H4 (cell line): ENCODE measurements around the gene TTBK1. TPM values are rescaled to one million over a fixed set of nuclear protein-coding genes. Genes with fewer than 3 reads are reported as not detected.

Experiments used
- DNase-seq: peaks from one replicate; pipeline ENCODE4 v3.0.0-alpha.2; 2015; ENCODE audit warnings: low spot score
- total RNA-seq: library from RNA; depleted of rRNA; stranded (reverse); fragments of >200 nt; shearing (Covaris generic); gene quantifications from 2 replicates; pipeline ENCODE4 v1.2.3, GENCODE V29; 2014; rRNA removed

TTBK1 gene
- total RNA-seq: not detected in 2 replicates

DNA sequence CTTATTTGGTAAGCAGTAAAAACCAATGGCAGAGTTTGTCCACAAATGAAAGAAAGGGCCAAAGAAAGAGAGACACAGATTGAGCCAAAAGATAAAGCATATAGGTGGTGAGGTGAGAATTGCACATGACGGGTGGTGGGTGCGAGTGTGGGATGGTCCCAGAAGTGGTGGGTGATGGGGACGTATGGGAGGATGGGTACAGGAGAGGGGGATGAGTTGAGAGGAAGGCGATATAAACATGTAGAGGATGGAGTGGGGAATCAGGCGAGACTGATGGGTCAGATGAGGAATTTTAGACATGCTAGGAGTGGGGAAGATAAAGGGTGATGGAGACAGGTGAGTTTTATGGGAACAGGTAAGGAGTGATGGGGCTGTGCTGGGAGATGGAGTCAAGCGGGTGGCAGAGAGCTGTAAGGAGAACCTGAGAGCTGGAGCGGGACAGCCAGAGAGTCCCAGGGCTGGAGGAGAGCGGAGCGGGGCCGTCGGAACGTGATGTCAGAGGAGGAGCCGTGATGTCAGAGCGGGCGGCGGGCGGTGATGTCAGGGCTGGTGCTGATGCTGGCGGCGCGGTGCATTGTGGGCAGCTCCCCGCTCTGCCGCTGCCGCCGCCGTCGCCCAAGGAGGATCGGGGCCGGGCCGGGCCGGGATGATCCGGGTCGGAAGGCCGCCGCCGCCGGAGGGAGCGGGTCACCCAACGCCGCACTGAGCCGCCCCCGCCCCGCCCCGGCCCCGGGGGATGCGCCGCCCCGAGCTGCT is at the start of gene TTBK1:
Gene TTBK1 (plus strand): TSS at position 574 of the 756 bp plus-strand sequence. CDS start 3,180 bp downstream, outside the sequence.
- DNase-seq: no peak

DNA sequence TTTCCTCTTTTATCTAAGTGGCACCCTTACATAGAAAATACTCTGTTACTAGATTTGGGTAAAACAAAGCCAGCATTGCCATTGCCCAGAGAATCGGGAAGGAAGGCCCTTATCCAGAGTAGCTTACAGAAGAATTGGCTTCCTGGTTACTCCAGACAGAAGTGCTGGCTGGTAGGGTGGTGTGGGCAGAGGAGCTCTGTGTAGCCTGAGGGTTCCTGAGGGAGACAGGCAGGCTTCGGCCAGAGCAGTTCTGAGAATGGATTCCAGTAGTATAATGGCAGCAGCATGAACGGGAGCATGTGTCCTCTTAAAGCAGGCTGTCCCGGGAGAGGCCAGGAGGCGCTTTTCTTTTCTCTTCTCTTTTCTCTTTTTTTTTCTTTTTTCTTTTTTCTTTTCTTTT is 49.4 kb upstream of the TTBK1 start:
- no peak for DNase-seq

DNA sequence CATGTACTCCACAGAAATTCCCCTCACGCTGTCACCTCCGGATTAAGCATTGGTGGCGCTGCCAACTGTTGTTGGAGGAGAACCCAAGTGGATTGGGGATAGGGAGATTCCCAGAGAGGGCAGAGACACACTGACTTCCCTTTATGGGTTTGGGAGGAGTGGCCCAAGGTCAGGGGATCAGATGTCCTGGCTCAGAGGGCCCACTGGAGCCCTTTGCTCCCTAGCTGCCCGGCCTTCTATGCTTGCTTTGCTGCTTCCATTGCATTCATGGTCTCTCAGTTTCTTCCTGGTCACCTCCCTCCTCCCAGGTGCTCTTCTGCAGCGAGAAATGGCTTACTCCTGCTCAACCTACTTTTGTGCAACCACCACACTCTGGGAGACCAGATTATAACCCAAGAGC is 46.9 kb upstream of the TTBK1 start:
- DNase-seq: no peak

DNA sequence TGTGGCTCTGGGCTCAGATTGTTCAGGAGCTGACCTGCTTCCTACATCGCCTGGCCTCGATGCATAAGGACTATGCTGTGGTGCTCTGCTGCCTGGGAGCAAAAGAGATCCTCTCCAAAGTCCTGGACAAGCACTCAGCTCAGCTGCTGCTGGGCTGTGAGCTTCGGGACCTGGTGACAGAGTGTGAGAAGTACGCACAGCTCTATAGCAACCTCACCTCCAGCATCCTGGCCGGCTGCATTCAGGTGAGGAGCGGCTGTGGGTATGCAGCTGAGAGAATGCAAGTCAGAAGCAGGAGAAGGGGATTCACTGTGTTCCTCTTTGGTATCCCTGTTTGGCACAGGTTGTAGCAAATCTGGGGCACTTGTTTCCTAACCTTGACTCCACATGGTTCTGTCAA is 43.4 kb upstream of the TTBK1 start:
- DNase-seq: no peak

DNA sequence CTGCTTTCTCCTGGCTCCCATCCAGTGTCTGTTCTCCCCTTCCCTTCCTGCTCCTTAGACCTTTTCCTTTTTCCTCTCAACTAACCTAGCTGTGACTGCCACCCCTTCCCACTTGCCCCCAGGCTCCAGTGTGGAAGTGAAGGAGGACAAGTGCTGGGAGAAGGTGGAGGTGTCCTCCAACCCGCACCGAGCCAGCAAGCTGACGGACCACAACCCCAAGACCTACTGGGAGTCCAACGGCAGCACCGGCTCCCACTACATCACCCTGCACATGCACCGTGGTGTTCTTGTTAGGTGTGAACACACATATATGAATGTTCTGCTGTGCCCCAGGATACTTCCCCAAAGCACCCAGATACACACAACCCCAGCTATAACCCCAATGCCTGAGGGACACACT is 42.7 kb upstream of the TTBK1 start:
- no peak for DNase-seq

DNA sequence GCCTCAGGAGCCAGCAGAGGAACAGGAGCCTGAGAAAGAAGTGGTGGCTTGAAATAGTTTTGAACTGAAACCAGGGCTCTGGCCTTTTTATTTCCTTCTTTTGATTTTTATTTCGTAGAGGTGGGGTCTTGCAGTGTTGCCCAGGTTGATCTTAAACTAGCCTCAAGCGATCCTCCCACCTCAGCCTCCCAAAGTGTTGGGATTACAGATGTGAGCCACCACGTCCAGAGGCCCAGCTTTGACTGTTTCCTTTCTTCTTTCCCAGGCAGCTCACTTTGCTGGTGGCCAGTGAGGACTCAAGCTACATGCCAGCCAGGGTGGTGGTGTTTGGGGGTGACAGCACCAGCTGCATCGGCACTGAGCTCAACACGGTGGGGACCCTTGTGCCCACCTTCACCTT is 40.8 kb upstream of the TTBK1 start:
- no peak for DNase-seq

DNA sequence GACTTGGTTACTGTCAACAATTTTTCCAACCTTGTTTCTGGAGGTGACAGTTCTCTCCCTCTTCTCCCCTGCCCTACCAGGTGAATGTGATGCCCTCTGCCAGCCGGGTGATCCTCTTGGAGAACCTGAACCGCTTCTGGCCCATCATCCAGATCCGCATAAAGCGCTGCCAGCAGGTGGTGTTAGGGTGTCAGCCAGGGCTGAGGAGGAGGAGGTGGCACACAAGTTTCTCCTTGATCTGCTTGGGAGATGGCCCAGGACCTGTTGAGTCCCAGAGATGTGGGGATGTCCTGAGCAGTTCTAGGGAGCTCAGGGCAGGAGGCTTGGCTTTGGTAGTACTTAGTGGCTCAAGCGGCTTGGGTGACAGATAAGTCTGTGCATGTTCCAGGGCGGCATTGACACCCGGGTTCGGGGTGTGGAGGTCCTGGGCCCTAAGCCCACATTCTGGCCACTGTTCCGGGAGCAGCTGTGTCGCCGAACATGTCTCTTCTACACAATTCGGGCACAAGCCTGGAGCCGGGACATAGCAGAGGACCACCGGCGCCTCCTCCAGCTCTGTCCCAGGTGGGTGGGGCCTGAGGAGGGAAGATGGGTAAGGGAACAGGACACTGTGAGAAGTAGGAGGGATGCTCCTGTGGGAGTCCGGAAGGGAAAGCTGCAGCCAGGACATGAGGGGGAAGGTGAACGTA is 40.1 kb upstream of the TTBK1 start:
- no peak for DNase-seq

DNA sequence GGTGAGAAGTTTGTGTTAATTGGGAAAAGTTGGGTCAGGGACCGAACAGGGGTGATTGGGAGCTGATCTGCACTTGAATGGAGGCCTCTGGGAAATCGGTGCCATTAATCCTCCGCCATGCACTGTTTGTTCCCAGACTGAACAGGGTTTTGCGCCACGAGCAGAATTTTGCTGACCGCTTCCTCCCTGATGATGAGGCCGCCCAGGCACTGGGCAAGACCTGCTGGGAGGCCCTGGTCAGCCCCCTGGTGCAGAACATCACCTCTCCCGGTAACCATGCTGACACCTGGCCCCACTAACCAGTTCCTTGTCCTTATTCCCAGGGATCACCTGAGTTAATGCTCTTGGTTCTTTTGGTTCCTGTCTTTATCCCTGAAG is 39.6 kb upstream of the TTBK1 start:
- DNase-seq: no peak

DNA sequence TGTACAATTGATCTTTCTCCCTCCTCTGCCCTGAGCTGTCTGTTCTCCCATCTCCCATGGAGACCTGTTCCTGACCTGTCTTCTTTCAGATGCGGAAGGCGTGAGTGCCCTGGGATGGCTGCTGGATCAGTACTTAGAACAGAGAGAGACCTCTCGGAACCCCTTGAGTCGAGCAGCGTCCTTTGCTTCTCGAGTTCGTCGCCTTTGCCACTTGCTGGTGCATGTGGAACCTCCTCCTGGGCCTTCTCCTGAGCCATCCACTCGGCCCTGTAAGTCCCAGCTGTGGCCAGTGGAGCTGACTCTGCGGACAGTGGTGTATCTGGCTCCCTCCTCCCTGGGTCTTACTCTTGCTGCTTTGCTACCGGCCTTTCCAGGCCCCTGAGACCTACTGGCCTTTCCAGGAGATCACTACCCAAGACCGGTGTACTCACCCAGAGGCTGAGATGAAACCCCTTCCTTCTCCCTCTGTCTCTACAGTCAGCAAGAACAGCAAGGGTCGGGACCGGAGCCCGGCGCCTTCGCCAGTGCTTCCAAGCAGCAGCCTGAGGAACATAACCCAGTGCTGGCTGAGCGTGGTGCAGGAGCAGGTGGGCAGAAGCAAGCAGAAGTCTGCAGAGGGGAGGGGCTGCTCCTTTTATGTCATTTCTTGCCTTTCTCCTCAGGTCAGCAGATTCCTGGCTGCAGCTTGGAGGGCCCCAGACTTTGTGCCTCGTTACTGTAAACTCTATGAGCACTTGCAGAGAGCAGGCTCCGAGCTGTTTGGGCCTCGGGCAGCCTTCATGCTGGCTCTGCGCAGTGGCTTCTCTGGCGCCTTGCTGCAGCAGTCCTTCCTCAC is 38.8 kb upstream of the TTBK1 start:
- DNase-seq: no peak

DNA sequence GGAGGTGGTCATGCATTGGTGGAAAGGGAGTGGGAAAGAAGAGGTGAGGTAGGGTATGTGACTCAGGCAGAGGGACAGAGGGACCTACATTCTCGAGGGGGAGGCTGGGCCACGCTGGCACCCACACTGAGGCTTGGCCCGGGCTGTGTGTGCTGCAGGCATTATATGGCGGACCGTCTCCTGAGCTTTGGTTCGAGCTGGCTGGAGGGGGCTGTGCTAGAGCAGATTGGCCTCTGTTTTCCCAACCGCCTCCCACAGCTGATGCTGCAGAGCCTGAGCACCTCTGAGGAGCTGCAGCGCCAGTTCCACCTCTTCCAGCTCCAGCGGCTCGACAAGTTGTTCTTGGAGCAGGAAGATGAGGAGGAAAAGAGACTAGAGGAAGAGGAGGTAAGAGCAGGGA is 37.4 kb upstream of the TTBK1 start:
- no peak for DNase-seq

DNA sequence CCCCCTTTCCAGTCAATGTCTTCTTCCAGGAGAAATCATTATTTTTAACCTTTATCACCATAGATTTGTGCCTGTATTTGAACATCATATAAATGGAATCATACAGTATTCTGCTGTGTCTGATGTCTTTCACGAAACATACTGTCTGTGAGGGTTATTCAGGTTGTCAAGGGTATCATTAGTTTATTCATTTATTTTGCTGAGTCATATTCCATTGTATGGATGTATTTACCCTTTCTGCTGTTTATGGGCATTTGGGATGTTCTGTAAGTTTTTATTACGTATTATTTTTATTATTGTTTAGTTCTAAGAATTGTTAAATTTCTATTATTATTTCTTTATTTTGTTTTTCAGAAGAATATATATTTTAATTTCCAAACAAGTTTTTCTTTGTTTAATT is 36.0 kb upstream of the TTBK1 start:
- no peak for DNase-seq

DNA sequence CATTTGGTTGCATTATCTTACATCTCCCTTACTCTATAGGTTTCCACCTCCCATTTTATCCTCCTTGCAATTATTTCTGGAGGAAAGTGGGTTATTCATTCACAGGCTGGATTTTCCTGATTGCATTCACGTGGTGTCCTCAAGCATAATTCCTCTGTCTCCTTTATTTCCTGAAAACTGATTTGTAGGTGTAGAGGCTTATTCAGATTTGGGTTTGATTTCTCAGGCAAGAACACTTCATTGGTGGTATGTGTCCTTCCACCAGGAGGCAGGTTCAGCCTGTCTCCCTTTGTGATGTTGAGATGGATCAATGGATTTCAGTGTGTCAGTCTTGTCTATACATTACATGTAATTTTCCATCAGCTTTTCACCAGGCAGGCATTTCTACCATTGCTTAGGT is 31.3 kb upstream of the TTBK1 start:
- no peak for DNase-seq

DNA sequence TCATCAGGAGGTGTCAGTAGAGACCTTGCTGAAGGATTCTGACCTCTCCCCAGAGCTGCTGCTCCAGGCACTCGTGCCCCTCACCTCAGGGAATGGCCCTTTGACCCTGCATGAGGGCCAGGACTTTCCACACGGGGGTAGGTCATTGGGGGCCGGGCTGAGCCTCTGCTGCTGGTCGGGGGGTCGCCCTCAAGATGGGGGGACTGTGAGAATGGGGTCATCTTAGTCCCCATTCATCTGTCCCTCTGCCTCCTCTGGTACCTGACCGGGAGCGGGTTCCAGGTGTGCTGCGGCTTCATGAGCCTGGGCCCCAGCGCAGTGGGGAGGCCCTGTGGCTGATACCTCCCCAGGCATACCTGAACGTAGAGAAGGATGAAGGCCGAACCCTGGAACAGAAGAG is 29.9 kb upstream of the TTBK1 start:
- no peak for DNase-seq

DNA sequence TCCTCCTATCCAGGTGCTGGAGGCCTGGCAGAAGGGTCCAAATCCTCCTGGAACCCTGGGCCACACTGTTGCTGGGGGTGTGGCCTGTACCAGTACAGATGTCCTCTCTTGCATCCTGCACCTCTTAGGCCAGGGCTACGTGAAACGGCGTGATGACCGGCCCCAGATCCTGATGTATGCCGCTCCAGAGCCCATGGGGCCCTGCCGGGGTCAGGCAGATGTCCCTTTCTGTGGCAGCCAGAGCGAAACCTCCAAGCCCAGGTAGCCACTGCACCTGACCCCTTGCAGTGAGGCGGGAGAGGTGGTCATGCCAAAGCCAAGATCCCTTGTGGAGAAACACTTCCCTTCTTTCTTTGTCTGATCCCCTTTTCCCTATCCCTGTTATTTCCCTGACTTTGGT is 28.2 kb upstream of the TTBK1 start:
- no peak for DNase-seq

DNA sequence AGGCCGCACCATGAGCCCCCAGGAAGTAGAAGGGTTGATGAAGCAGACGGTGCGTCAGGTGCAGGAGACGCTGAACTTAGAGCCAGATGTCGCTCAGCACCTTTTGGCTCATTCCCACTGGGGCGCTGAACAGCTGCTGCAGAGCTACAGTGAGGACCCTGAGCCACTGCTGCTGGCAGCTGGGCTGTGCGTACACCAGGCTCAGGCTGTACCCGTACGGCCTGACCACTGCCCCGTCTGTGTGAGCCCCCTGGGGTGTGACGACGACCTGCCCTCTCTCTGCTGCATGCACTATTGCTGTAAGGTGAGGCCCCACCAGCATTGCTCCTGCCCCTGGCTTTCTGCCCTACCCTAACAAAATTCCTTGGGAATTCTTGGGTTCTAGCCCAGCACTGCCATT is 27.1 kb upstream of the TTBK1 start:
- DNase-seq: no peak

DNA sequence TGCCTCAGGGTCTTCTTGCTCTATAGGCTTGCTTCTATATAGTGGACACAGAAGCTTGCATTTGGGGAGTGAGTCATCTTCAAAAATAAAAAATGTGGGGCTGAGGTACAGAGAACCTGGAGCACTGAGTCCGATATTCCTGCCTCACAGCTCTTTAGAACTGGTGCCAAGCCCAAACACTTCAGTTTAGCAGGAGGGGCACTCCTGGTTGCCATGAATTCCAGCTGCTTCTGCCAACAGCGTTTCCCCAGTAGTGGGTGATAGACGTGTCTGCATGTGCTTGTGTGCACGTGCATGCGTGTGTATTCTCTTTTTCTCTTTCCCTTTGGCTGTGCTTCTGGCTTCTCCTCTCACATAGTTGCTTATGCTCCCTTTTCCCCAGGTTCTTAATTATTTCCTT is 25.9 kb upstream of the TTBK1 start:
- no peak for DNase-seq

DNA sequence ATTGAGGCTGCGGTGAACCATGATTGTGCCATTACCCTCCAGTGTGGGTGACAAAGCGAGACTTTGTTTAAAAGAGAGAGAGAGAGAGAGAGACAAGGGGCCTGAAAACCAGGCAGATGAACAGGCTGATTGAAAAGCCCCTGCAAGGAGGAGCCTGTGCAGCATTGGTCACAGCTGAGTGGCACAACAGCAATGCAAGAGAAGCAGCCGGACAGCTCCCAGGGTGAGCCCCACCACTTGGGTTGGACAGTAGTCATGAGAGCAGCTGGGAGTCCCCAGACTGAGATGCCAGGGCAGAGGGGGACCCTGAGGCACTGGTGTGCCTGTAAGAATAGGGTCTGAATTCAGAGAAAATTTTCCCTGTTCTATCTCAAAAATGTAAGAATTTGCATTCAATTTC is 24.2 kb upstream of the TTBK1 start:
- DNase-seq: no peak

DNA sequence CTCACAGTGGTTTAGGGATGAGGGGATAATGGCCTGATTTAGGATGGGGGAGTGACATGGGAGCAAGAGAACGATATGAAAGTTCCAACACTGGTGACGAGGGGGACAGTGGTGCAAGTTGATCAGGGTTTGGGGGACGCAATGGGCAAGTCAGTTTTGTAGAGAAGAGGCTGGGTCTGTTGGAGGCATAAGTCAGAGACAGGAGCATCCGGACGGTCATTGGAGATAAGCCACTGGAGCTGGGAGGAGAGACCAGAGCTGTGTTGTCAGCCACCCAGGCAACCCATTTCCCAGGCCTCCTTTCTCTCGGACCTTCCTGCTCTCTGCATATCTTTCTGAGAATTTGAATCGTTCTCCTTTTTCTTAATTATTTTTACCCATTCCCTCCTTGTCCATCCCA is 23.5 kb upstream of the TTBK1 start:
- no peak for DNase-seq

DNA sequence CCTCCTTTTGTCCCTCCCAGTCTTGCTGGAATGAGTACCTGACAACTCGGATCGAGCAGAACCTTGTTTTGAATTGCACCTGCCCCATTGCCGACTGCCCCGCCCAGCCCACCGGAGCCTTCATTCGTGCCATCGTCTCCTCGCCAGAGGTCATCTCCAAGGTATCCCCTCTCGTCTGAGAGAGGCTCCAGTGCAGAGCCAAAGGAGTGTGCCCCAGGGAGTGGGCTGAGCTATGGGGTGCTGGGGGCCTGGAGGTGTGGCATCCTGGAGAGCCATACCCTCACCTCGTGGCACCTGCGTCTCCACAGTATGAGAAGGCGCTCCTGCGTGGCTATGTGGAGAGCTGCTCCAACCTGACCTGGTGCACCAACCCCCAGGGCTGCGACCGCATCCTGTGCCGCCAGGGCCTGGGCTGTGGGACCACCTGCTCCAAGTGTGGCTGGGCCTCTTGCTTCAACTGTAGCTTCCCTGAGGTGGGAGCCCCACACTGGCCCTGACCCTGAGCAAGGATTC is 22.8 kb upstream of the TTBK1 start:
- no peak for DNase-seq

DNA sequence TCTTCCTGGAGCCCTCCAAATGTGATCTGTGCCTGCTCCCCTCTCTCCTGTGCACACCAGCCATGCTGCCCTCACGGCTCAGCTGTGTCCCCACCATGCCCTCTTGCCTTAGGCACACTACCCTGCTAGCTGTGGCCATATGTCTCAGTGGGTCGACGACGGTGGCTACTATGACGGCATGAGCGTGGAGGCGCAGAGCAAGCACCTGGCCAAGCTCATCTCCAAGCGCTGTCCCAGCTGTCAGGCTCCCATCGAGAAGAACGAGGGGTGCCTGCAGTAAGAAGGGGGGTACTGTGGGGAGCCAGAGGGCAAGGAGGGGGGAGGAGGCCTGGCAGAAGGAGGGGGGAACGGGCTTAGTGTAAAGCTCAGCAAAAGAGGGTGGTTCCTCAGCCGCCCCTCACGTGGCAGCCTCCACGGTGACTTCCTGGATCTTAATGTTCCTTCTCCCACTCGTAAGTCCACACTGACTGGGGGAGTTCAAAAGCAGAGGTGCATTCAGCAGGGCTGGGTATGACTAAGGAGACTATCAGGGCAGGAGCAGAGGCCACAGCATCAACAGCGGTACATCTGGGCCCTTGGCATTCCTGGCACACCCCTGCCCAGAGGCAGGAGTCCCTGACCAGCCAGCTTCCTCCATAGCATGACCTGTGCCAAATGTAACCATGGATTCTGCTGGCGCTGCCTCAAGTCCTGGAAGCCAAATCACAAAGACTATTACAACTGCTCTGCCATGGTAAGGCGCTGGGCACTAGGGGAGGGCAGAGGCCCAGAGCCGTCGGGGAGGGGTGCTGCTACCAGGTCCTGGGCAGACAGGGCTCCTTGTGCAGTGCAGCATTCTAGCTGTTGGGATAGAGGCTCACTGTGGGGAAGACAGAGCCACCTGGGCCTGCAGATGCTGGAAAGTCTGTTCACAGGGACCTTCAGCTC is 22.0 kb upstream of the TTBK1 start:
- DNase-seq: no peak

DNA sequence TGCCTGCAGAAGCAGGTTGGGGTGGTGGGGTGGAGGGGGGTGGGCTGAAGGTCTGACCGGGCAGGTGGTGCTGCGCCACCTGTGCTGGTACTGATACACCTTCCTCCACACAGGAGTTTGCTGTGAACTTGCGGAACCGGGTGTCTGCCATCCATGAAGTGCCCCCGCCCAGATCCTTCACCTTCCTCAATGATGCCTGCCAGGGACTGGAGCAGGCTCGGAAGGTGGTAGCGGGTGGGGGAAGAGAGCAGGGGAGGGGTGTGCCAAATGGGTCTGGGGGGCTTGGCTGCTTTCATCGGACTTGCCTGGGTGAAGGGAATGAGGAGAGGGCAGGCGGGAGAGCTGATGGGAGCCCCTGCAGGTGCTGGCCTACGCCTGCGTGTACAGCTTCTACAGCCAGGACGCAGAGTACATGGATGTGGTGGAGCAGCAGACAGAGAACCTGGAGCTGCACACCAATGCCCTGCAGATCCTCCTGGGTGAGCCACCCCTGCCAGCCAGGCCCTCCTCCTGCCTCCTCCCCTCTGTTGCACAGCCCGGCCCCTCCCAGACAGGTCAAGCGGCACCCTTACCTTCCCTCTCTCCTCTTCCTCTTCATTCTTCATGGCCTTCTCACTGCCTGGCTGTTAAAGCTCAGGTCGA is 20.7 kb upstream of the TTBK1 start:
- no peak for DNase-seq
